Measurements from ENCODE around the gene ZNF44.

The ZNF44 gene

DNA sequence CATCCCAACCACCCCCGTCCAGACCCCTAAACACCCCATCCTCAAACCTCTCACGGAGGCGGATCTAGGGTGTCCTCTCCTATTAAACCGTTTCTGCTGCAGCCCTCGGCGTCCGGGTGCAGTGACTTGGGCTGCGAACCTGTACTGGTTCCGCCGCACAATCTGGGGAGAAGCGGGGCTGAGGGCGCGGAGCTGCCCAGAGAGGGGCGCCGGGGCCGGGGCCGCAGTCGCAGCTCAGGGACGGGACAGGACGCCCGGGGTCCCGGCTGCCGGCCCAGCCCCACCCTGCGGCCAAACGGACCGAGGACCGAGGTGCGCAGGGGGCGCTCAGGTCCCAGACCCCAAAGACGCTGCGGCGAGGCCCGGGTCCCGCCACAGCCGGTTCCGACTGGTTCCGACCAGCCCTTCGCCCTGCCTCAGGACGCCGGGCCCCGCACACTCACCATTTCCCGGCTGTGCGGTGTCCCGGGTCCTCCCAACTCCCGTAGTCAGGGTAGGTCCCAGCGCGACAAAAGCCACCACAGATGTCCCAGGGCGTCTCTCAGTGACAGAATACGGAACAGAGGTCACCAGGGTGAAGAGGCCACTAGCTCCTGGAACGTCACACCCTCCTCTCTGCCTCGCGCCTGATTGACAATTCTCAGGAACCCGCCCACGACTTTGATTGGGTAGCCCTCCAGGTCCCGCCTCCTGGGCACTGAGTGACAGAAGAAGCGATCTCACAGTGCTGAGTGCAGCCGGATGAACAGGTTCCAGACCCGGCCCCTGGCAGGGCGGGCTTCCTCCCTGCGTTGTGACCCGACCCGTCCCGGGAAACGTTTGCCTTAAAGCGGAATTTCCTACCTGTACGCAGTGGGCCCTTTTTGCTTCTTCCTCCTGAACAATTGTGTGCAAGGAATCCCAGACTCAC lies at the start of gene ZNF44:
ZNF44 (minus strand) TSS at position 635 of the 910 bp plus-strand sequence; CDS start at position 446, 189 bp downstream.
- TF ChIP-seq, protein P1, sequence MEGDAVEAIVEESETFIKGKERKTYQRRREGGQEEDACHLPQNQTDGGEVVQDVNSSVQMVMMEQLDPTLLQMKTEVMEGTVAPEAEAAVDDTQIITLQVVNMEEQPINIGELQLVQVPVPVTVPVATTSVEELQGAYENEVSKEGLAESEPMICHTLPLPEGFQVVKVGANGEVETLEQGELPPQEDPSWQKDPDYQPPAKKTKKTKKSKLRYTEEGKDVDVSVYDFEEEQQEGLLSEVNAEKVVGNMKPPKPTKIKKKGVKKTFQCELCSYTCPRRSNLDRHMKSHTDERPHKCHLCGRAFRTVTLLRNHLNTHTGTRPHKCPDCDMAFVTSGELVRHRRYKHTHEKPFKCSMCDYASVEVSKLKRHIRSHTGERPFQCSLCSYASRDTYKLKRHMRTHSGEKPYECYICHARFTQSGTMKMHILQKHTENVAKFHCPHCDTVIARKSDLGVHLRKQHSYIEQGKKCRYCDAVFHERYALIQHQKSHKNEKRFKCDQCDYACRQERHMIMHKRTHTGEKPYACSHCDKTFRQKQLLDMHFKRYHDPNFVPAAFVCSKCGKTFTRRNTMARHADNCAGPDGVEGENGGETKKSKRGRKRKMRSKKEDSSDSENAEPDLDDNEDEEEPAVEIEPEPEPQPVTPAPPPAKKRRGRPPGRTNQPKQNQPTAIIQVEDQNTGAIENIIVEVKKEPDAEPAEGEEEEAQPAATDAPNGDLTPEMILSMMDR (IDR thresholded peaks at IDR 0.05; ENCODE audit: insufficient read depth, low read depth, low read length, missing control alignments): no peak
- H3K4me3 ChIP-seq (ENCODE audit: low read length): peak within 1 kb of the TSS; percentile 92
- peak; percentile 98 for DNase-seq (ENCODE audit: low read depth)

DNA sequence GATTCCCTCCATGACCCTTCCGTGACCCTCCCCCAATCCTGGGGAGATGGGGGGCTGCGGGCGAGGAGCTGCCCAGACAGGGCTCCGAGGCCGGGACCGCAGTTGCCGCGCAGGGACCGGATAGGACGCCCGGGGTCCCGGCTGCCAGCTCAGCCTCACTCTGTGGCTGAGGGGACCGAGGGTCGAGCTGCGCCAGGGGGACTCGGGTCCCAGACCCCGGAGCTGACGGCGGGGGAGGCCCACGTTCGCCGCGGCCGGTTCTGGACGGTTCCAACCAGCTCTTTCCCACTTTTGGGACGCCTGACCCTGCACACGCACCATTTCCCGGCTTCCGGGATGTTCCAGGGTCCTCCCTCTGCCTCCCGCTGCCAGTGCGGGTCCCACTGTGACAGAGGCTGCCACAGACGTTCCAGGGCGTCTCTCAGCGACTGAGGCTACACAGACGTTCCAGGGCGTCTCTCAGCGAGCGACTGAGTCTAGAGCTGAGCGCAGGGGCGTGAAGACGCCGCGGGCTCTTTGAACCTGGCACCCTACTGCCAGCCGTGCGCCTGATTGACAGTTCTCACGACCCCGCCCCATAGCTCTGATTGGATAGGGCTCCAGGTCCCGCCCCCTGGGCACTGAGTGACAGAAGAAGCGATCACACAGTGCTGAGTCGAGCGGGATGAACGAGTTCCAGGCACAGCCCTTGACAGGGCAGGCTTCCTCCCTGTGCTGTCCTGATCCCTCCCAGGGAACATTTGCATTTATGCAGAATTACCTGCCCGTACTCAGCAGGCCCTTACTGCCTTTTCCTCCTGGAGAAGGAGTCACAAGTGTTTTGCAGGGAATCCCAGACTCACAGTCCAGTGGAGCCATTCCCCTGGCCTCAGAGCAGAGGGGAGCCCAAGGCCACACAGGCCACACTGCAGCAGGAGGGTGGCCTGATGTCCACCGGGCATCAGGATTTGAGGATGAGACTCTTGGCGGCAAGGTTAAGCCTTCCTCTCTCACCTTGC lies 38.8 kb upstream of the ZNF44 start, which contains the start of gene ZNF563:
ZNF563 (minus strand) TSS at position 472 of the 998 bp plus-strand sequence; CDS start at position 321, 151 bp downstream.
- peak; percentile 96 for DNase-seq (ENCODE audit: low read depth)
- H3K4me3 ChIP-seq (ENCODE audit: low read length): peak within 1 kb of the TSS; percentile 83
- TF ChIP-seq, protein P1 (IDR thresholded peaks at IDR 0.05; ENCODE audit: insufficient read depth, low read depth, low read length, missing control alignments): no peak

DNA sequence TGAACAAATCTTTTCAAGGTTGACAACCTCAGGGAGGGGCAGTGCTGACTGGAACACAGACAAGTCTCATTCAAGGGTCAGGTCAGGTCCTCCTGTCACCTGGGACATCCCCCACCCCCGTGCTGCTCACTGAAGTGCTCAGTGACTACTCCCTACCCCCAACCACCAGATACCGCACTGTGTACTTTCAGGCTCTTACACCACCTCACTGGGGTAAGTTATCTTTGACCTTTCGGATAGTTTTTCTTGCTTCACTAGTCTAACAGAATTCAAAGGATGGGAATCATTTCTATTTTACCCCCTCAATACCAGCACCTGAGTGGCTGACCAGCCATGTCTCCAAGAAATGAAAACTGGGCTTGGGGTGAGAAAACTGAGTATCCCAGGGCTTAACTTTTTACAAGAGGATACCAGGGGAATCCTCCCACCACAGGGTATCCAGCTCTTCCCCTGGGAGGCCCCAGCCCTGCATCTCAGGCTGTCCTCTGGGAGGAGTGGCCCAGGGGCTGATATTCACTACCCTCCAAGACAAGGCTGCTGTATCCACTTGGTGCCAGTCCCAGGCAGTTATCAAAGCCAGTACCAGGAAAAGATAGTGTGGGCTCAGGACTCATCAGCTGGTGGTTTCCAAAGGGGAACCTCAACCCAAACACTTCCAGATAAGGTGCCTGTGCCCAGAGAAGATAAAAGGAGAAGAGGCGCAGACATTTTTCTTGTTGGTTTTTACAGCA lies 36.7 kb upstream of the ZNF44 start:
- H3K4me3 ChIP-seq (ENCODE audit: low read length): no peak overlapping the region
- no peak for DNase-seq (ENCODE audit: low read depth)
- TF ChIP-seq, protein P1 (IDR thresholded peaks at IDR 0.05; ENCODE audit: insufficient read depth, low read depth, low read length, missing control alignments): no peak

DNA sequence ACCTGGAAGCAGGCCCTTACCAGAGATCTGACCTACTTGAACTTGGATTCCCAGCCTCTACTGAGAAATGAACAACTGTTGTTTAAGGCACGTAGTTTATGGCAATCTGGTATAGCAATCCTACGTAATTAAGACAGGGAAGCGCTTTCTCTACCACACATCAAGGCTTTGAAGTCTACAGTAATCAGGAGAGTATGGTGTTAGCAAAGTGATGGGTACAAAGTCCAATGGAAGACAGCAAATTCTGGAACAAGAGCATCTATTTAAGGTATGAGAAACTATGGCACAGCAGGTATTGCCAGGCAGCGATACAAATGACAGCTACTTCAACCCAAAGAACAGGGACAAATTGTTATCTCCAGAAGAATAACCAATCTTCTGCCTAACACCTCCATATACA lies 35.7 kb upstream of the ZNF44 start:
- TF ChIP-seq, protein P1 (IDR thresholded peaks at IDR 0.05; ENCODE audit: insufficient read depth, low read depth, low read length, missing control alignments): no peak
- H3K4me3 ChIP-seq (ENCODE audit: low read length): no peak overlapping the region
- DNase-seq (ENCODE audit: low read depth): no peak

DNA sequence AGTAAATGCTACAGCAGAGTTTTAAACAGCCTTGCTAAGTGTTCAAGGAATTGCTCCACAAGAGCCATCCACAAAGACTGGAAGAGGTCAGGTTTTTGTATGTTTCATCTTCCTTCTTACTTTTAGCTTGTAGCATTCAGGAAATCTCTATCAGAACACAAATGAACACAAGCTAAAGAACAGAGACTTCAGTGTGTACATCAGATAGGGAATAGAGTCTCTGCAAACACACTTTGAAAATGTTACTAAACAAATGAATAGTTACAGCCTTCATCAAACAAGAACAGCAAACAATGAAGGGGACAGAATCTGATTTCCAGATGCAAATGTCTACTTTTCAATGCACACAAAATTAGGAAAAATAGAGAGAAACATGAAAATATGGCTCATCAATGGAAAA lies 31.0 kb upstream of the ZNF44 start:
- H3K4me3 ChIP-seq (ENCODE audit: low read length): no peak overlapping the region
- DNase-seq (ENCODE audit: low read depth): no peak
- TF ChIP-seq, protein P1 (IDR thresholded peaks at IDR 0.05; ENCODE audit: insufficient read depth, low read depth, low read length, missing control alignments): no peak

DNA sequence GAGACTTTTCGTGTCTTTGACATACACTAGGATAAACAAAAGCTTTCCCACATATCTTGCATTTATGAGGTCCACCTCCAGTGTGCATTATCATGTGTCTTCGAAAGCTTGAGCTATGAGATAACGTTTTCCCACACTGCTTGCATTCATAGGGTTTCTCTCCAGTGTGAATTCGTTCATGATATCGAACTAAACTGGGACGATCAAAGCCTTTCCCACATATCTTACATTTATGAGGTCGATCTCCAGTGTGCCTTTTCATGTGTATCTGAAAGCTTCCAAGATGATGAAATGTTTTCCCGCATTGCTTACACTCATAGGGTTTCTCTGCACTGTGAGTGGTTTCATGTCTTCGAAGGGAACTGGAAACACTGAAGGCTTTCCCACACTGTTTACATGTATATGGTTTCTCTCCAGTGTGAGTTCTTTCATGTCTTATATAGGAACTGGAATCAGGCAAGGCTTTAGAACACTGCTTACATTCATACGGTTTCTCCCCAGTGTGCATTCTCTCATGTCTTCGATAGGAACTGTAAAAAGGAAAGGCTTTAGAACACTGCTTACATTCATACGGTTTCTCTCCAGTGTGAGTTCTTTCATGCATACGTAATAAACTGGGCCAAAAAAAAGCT lies 24.2 kb upstream of the ZNF44 start:
- TF ChIP-seq, protein P1 (IDR thresholded peaks at IDR 0.05; ENCODE audit: insufficient read depth, low read depth, low read length, missing control alignments): no peak
- no peak overlapping the region for H3K4me3 ChIP-seq (ENCODE audit: low read length)
- no peak for DNase-seq (ENCODE audit: low read depth)
